K562 (cell line): ENCODE measurements around the gene TENM4. TPM values are rescaled to one million over a fixed set of nuclear protein-coding genes. Genes with fewer than 3 reads are reported as not detected.

Source experiments
- ATAC-seq: fragments of 200-7000 bp; cut with Tn5 transposase; 3 replicates; pipeline ENCODE4 v1.9.1; 2020; ENCODE audit warnings: moderate library complexity
- BruUV-seq: library from RNA; stranded (reverse); fragments of 400-500 nt; replicated peaks from 2 replicates; lab custom pipeline; 2021; lab: Mats Ljungman, UMichigan
- CTCF ChIA-PET: fragments of 300-600 bp; formaldehyde crosslinking; extraction: SDS; loops from one replicate; lab custom pipeline; 2021; ENCODE audit warnings: low intra/inter-chr PET ratio; lab: Yijun Ruan, JAX
- POLR2A ChIA-PET: fragments of 300-600, 350-650 bp; sonication (Branson Sonifier 250); formaldehyde crosslinking; extraction: SDS; loops from one replicate; lab custom pipeline; 2021; ENCODE audit warnings: antibody characterized with exemption, inconsistent platforms; lab: Yijun Ruan, JAX
- DNase-seq, 4 experiments: peaks; one replicate each; pipeline versions ENCODE4 v3.0.0 to v3.0.0-alpha.2; 2011 to 2018; ENCODE audit warnings: low spot score in 3 of 4, mixed read lengths in 3 of 4; ENCODE audit errors: extremely low read depth in 1 of 4
- FAIRE-seq: peaks from 2 replicates; lab custom pipeline; 2011; peaks lifted over from hg19 to GRCh38; lab: Jason Lieb, UNC
- H2AFZ ChIP-seq: 2 replicates; pipeline ENCODE4 v1.6.0; 2011; ENCODE audit warnings: low read depth, low read length, control low read depth, inconsistent platforms
- H3K27ac ChIP-seq: fragments of 200-600 bp; 3 replicates; pipeline ENCODE4 v1.8.0; 2011; ENCODE audit warnings: low read depth, mild to moderate bottlenecking, control low read depth, inconsistent platforms, low read length, moderate library complexity, mixed read lengths; ENCODE audit errors: extremely low read depth
- H3K27me3 ChIP-seq, 2 experiments: fragments of 300-600 bp in 1 of 2; 2 replicates in 1 of 2; 3 replicates in 1 of 2; pipeline versions ENCODE4 v1.6.0 to v1.8.0; 2011; ENCODE audit warnings: inconsistent platforms in 2 of 2, low read length in 2 of 2, mild to moderate bottlenecking in 1 of 2, mixed read lengths in 1 of 2, moderate library complexity in 1 of 2; ENCODE audit not compliant: control insufficient read depth in 2 of 2, insufficient read depth in 2 of 2
- H3K36me3 ChIP-seq: fragments of 300-600 bp; 3 replicates; pipeline ENCODE4 v1.8.0; 2011; ENCODE audit warnings: mild to moderate bottlenecking, low read length, inconsistent platforms; ENCODE audit not compliant: control insufficient read depth, insufficient read depth
- H3K4me1 ChIP-seq, 2 experiments: fragments of 200-600 bp in 1 of 2; replicated peaks in 1 of 2; 2 replicates in 1 of 2; 3 replicates in 1 of 2; pipeline versions ENCODE4 v1.5.1 to v1.8.0; 2011; ENCODE audit warnings: inconsistent platforms in 2 of 2, low read length in 2 of 2, mild to moderate bottlenecking in 1 of 2, mixed read lengths in 1 of 2, moderate library complexity in 1 of 2; ENCODE audit not compliant: control insufficient read depth in 2 of 2, insufficient read depth in 2 of 2
- H3K4me2 ChIP-seq: 2 replicates; pipeline ENCODE4 v1.6.1; 2011; ENCODE audit warnings: low read length, control low read depth, inconsistent platforms, mixed read lengths; ENCODE audit not compliant: insufficient read depth
- H3K4me3 ChIP-seq: fragments of 200-600 bp; sonication (generic), shearing (Covaris generic); 2 replicates; pipeline ENCODE4 v1.5.1; 2016; ENCODE audit warnings: control low read depth, inconsistent platforms
- H3K79me2 ChIP-seq: fragments of 200-600 bp; 3 replicates; pipeline ENCODE4 v1.8.0; 2011; ENCODE audit warnings: low read length, inconsistent platforms; ENCODE audit not compliant: control insufficient read depth, insufficient read depth
- H3K9ac ChIP-seq, 2 experiments: 2 replicates each; pipeline versions ENCODE4 v1.6.0 to v1.6.1; 2011; ENCODE audit warnings: low read depth in 2 of 2, low read length in 2 of 2, control low read depth in 1 of 2, inconsistent platforms in 1 of 2, mild to moderate bottlenecking in 1 of 2, mixed read lengths in 1 of 2; ENCODE audit not compliant: insufficient read depth in 1 of 2
- H3K9me1 ChIP-seq: one replicate; pipeline ENCODE4 v1.6.0; 2011; ENCODE audit warnings: inconsistent platforms, mild to moderate bottlenecking, low read length, moderate library complexity; ENCODE audit not compliant: control insufficient read depth, insufficient read depth
- H3K9me3 ChIP-seq: replicated peaks from 2 replicates; pipeline ENCODE4 v1.5.1; 2011; ENCODE audit warnings: low read depth, low read length, inconsistent platforms; ENCODE audit not compliant: control insufficient read depth, insufficient read depth
- H4K20me1 ChIP-seq: replicated peaks from 2 replicates; pipeline ENCODE4 v1.6.1; 2011; ENCODE audit warnings: low read length, inconsistent platforms, mixed read lengths; ENCODE audit not compliant: control insufficient read depth, insufficient read depth
- CTCF ChIP-seq, 3 experiments: IDR thresholded peaks in 2 of 3; conservative IDR thresholded peaks in 1 of 3; 2 replicates each; pipeline ENCODE4 v1.5.1; 2011 to 2012; ENCODE audit warnings: low read length in 3 of 3, mild to moderate bottlenecking in 3 of 3, control low read depth in 2 of 3, improper control_type of control experiment in 1 of 3, inconsistent platforms in 1 of 3, low read depth in 1 of 3, mixed read lengths in 1 of 3, moderate library complexity in 1 of 3; ENCODE audit not compliant: insufficient read depth in 2 of 3
- HMGXB4 ChIP-seq: sonication (generic); formaldehyde crosslinking; IDR thresholded peaks from 2 replicates; pipeline ENCODE4 v1.8.1; 2023; ENCODE audit warnings: mild to moderate bottlenecking, missing genetic modification reagents
- PPARD ChIP-seq: fragments of 250-450 bp; sonication (Bioruptor Pico); IDR thresholded peaks from 2 replicates; pipeline ENCODE4 v1.8.0; 2022; ENCODE audit warnings: inconsistent platforms, mild to moderate bottlenecking, moderate library complexity
- REST ChIP-seq, 2 experiments: fragments of 450-650 bp; formaldehyde crosslinking in 1 of 2; IDR thresholded peaks; 2 replicates each; pipeline versions ENCODE4 v1.4.0 to v1.6.1; 2014 to 2020; ENCODE audit warnings: mild to moderate bottlenecking in 2 of 2, borderline replicate concordance in 1 of 2, low read depth in 1 of 2
- ZEB2 ChIP-seq: fragments of 450-650 bp; IDR thresholded peaks from 2 replicates; pipeline ENCODE4 v1.6.1; 2016
- ZNF561 ChIP-seq: fragments of 450-650 bp; formaldehyde crosslinking; conservative IDR thresholded peaks from 2 replicates; pipeline ENCODE4 v1.4.0; 2020; ENCODE audit warnings: mild to moderate bottlenecking, moderate library complexity
- WGBS: fragments of 100-300 bp; shearing (Covaris generic); methylation state at CpG from one replicate; pipeline ENCODE4 v1.1.6; 2016; ENCODE audit warnings: low coverage, mixed read lengths; ENCODE audit not compliant: insufficient coverage; ENCODE audit errors: missing lambda C conversion rate; 5-methylcytosine and 5-hydroxymethylcytosine counted together
- in situ Hi-C: fragments of 300-500 bp; cut with MboI; formaldehyde crosslinking; loops from 4 replicates; pipeline ENCODE4 v1.15.0; 2018; ENCODE audit warnings: inconsistent platforms, mixed read lengths
- intact Hi-C: fragments of 100-400 bp; cut with micrococcal nuclease; formaldehyde crosslinking; loops from 2 replicates; pipeline ENCODE4 v1.14.2; 2022
- polyA plus RNA-seq, 8 experiments: library from polyadenylated mRNA; depleted of rRNA in 4 of 8; stranded (reverse) in 5 of 8; unstranded in 3 of 8; fragments of >200 nt; fragmentation: Nextera tagmentation in 2 of 8; fragmentation: Illumina TruSeq in 1 of 8; extraction: Ambion mirVana in 2 of 8; extraction: Trizol in 1 of 8; gene quantifications; 2 replicates each; pipeline versions ENCODE4 v1.2.1 to v1.2.3, GENCODE V29; 2011 to 2014; ENCODE audit warnings: inconsistent platforms in 1 of 8, missing spikeins in 1 of 8
- total RNA-seq, 7 experiments: library from RNA; depleted of rRNA in 6 of 7; stranded (reverse); fragments of >200 nt in 6 of 7; fragmentation: Illumina TruSeq in 2 of 7; extraction: Trizol in 2 of 7; gene quantifications; 2 replicates each; pipeline versions ENCODE4 v1.2.1 to v1.2.3, GENCODE V29; 2011 to 2021; ENCODE audit warnings: low replicate concordance in 1 of 7

Gene TENM4
- total and polyA plus RNA-seq, 9 of the 15 experiments (the other 6 are each of a cell fraction or from before 2014, with no cell fraction given): 0.16 TPM; not detected in 8

- ATAC-seq (peak; percentile 90), FAIRE-seq (peak; percentile 93), DNase-seq (peak; percentile 62 to 69 (median 64))
- in situ Hi-C loops: no loop called here
- no peak overlapping the region for H3K4me3 ChIP-seq
- H3K4me1 ChIP-seq: no peaks in the 10 kb centered on the region
- no peak overlapping the region for H3K27ac ChIP-seq
- H3K9me1 ChIP-seq: no peaks in the 10 kb centered on the region
- H3K9ac ChIP-seq: no peak overlapping the region
- no peak overlapping the region for H3K4me2 ChIP-seq
- ChIA-PET CTCF (interaction anchor here (0.7 kb wide), 1 partner anchor 69 kb away, joined by 5 read pairs; no protein-coding TSS in a partner anchor), POLR2A (interaction anchor here (1.5 kb wide), 1 partner anchor 23 kb away, joined by 5 read pairs; no protein-coding TSS in a partner anchor)
- H4K20me1 ChIP-seq: peaks cover 8% of the 10 kb centered on the region; the same call in 1 of the 2 replicates
- H3K27me3 ChIP-seq: peaks cover 0 to 15% of the 10 kb centered on the region in 2 experiments; a peak in 1 of 5 replicates
- intact Hi-C loops: loop anchor here (1.0 to 10.0 kb wide), 3 partner anchors 69 to 431 kb away; no protein-coding TSS in a partner anchor
- 1% methylated on average over 7 of the region's 7 CpGs for WGBS
- no TSS peak for BruUV-seq
- H3K9me3 ChIP-seq: no peaks in the 10 kb centered on the region
- H3K79me2 ChIP-seq: no peaks in the 10 kb centered on the region
- no peaks in the 10 kb centered on the region for H3K36me3 ChIP-seq
- H2AFZ ChIP-seq: no peak overlapping the region
- no peak for TF ChIP-seq ZNF561 (CRISPR knock-in tag)
- TF ChIP-seq CTCF (IDR thresholded peaks at IDR 0.05 in 2 of 3, conservative IDR thresholded peaks at IDR 0.05 in 1 of 3; ENCODE audit: insufficient read depth in 2 of 3, low read depth in 1 of 3, low read length in 3 of 3): peak; percentile 62 to 83 (median 72); a peak in 5 of 6 replicates
- no peak for TF ChIP-seq PPARD (CRISPR knock-in tag)
- TF ChIP-seq REST (IDR thresholded peaks at IDR 0.05; ENCODE audit: borderline replicate concordance): peak; percentile 47; the same call in 1 of the 2 replicates
- no peak for TF ChIP-seq REST (CRISPR knock-in tag; IDR thresholded peaks at IDR 0.05; ENCODE audit: low read depth)
- no peak for TF ChIP-seq HMGXB4 (CRISPR knock-in tag)
- TF ChIP-seq ZEB2: 0 out of 2 replicates have a peak, but pooled peaks have one; percentile 20
These were observed 794.2 kb downstream of the TENM4 start for GRCh38 chr11:78646564-78647185.
